ENCODE data around the gene SLC9A1.

SLC9A1 gene

DNA sequence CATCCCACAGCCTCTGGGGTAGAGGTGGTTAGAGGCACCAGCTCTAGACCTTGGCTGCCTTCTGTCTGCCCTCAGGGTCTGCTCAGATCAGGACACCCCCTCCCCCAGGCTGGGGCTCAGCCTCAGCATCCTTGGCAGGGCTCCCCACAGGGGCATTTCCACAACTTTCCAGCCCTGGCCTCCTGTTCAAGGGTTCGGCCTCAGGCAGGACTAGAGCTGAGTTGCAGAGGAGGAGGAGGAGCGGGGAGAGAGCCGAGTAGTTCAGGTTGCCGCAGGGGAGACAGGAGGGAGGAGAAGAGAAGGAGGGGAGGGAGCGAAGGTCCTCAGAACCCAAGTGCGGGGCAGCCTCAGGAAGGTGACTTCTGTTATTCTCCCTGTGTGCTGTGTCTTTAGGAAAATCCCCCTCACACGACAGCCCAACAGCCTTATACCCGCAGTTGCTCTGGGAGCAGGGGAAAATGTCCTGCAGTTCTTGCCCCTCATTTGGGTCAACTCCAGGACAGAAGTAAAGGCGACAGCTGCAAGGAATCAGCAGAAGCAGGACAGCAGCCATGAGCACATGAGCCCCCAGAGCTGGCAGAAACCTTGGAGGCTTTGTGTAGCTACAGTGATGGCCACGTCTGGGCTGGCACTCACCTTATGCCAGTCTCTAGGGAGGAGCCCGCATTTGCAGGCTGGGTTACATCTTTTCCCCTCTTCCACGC lies 95.8 kb downstream of the SLC9A1 start:
- no peak for DNase-seq

DNA sequence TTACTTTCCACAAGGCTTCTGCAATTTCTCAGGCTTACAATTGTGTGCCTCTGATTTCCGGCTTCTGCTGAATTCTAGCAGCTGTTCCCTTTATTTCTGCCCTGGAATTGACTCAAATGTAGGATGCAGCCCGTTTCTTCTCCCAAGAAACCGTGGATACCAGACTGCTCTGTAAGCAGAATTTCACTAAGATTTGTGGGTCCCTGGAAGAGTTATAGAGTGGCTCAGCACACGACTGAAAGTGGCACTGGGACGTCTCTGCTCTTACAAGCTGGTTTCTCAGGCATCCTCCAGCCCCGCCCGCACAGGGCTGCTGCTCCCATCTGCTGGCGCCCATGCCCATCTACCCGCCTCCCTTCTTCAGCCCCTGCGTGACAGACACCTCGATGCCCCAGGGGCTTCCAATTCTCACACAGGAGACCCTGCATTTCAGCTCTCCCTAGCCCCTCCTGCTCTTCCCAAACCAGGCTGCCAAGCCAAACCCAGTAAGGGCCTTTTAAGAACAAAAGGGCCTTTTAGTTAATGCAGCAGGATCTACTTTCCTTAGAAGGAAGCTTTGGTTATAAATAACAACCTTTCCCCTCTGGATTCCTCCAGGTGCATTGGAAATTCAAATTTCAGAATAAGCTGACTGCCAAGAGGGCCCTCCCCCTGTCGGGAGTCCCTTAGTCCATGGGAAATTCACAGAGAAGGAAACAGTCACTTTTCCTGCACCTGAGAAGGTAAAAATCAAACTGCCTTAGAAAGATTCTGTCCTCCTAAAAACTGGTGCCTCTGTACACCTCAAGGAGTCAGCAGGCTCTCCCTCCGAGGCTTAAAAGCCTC lies 96.9 kb downstream of the SLC9A1 start:
- DNase-seq, result no peak

DNA sequence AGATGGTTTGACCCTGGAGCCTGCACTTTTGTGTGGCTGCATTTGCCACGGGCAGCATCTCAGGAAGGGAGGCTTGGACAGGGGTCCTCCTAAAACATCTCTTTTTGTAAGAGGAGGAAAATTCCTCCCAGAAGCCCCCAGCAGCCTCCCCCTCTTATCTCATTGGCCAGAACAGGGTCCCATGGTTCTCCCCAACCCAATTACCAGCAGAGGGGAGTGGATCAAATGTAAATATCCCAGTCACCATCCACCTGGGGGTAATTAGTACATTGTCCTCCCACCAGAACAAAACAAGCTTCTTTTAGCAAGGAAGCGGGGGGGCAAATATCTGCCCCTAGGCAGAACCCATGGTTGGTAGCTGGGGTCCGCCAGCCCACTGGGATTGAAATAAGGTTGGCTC lies 97.5 kb downstream of the SLC9A1 start:
- no peak for DNase-seq

DNA sequence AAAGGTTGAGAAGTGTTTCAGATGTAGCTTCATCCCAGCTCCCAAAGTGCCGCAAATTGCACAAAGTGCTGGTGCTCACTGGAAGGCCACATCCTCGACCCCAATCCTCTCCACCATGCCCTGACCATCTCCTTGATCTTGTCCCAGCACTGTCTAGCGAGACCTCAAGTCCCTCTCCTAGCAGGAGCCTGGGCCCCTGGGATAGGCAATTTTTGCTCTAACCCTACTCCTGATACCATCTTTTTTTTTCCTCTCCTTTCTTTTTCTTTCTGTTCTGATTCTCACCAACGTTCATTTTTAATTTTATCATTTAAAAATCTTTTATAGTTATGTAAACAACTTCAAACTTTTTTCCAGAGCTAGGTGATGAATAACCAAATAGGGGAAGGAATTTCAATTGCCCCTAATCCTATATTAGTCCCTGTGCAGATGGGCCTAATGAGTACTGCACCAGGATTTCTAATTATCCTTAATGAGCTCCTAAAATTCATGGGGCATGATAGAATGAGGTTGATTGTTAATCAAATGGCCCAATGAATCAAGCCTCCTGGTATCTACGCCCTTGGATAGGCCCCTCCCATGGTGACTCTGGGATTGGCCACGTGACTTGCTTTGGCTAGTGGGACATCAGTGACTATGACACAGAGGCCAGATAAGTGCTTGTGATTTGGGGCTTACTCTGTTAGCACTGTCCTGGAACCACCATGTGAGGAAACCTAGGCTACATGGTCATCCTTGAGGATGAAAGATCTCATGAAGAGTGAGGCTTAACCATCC lies 100.8 kb downstream of the SLC9A1 start:
- no peak for DNase-seq

DNA sequence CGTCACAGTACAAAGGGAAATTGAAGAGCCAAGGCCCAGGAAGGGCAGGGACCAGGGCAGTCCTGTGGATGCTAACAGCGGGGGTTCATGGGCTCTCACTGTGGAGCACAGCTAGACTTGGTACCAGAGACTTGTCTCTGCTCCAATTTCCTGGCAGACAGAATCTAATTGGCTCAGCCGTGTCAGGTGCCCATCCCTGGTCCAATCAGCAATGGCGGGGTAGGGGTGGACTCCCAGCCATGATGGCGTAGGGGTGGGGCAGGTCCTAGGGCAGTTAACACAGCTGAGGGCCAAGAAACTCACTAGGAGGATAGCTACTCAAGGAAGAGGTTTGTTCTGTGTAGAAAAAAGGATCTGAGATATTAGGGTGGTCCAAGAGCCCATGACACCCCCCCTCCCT lies 102.4 kb downstream of the SLC9A1 start:
- DNase-seq, result no peak

DNA sequence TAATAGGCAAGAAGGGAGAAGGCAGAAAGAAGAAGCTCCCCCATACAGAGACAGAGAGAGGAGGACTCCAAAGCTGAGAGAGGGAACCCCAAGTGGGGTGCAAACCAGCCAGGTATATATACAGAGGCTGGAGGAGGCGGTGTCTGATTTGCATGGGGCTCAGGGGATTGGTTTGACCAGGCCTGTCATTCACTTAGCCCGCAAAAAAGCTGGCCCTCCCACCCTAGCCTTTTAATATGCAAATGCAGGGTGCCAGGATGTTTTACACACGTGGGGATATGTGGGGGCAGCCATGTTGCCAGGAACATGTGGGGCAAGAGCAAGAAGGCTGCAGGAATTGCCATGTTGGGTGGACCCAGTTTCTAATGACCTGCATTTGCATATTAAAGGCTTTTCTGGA lies 105.3 kb downstream of the SLC9A1 start:
- DNase-seq, result no peak

DNA sequence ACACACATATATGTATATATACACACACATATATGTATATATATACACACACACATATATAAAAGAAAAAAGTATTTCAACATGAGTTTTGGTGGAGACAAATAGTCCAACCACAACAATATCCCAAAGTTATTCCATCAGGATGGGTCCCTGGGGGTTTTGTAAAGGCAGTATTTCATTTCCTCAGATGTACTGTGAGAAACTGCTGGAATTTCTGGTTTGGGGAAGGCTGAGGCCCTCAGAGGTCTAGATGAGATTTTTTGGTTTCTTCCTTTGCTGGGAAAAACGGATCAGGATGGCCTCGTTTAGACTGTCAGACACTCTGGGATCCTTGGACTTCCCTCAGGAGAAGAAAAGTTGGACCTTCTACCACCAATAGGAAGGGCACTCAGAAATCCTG lies 105.8 kb downstream of the SLC9A1 start:
- no peak for DNase-seq

Data from NCI-H510A (cell line).